Epithelial cell of prostate (primary cell): ENCODE data around the gene TIGIT.
"Not testable (repeated sequence)": the region's sequence is repeated elsewhere in the genome, so short reads cannot be mapped to it uniquely, and the experiment has no call there.

Source experiments
- DNase-seq: peaks from one replicate; pipeline ENCODE4 v3.0.0-alpha.2; 2011; ENCODE audit warnings: low read depth, low spot score
- H3K27ac ChIP-seq: fragments of 450-650 bp; 2 replicates; pipeline ENCODE4 v1.5.1; 2017; ENCODE audit warnings: mild to moderate bottlenecking

TIGIT gene

DNA sequence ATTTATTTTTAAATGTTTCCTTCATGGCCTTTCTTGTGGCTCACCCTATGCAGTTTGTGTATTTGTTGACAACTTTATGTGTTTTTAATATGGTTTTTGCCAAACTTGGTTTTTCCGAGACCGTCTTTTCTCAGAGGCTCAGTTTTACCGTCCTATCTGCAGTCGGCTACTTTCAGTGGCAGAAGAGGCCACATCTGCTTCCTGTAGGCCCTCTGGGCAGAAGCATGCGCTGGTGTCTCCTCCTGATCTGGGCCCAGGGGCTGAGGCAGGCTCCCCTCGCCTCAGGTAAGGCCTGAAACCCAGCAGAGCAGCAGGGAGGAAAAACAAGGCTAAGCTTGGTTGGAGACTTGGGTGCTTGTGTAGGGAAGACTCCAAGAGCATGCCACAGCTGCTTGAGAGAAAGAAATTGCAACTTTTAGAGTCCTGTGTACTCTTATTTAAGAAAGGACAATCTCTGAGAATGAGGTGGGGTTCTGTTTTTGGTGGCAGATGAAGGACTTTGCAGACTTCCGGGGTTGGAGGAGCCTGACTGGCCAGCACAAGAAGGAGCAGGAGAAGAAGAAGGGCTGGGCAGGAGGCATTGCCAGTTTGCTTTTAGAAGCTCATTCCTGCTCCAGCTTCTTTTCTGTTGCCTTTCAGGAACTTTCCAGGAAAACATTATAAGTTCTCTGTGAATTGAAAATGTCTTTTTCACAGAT is at the start of gene TIGIT:
Gene TIGIT, plus strand, starts transcription at position 191 of the 698 bp plus-strand sequence. Its CDS starts 34 bp downstream, at position 225.
- DNase-seq = no peak
- no peak within 1 kb of the TSS for H3K27ac ChIP-seq

DNA sequence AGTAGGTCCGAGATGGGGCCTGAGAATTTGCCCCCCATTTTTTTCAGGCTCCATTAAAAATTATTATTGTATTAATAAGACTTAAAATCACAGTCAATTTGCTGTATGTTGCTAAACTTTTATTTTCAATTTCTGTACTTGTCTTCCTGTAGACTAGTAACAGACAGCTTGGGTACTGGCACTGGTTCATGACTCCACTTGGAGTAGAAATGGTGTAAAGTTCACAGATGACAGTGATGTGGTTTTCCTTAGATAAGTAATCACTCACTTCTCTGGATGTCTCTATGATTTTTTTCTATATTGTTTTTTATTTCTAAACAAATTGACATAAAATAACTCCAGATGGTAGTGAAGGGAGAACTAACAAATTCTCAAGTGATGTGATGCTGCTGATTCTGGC is 40.9 kb upstream of the TIGIT start:
- no peak overlapping the region for H3K27ac ChIP-seq
- DNase-seq = no peak

- DNase-seq = no peak
- H3K27ac ChIP-seq = no peak overlapping the region
Observed at GRCh38 chr3:114253505-114253904, 40.3 kb upstream of the TIGIT start.

DNA sequence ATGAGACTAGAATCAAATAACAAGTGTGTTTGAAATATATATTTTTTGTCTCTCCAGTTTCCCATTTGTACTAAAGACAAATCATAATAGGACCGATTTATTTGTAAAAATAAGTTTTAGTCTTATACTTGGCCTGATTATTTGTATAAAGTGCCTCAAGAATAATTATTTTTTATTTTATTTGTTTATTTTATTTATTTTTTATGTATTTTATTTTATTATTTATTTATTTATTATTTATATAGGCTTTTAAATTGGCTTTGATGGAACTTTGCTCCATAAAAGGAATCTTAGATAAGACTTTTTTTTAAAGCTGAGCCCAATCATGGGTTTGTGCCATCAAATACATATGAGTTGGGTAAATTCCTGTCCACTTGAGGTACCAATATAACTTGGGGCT is 34.3 kb upstream of the TIGIT start:
- DNase-seq = no peak
- H3K27ac ChIP-seq = no peak overlapping the region

DNA sequence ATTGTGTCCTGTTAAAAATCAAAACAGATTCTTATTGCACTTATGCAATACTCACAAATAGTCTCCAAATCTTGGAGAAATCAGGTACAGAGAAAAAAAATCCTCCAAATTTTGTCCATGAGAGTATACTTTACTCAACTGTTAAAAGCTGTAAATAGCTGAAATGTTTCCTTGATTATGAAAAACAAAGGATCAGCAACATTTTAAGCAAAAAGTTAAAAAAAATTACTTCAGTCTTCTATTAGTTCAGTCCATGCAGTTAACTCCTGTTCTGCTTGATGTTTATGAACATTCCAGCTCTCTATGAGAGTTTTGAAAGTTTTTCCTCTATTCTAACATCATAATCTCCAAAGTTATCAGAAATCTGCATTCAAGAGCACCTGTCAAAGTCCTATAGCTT is 33.7 kb upstream of the TIGIT start:
- H3K27ac ChIP-seq = no peak overlapping the region
- DNase-seq = no peak

DNA sequence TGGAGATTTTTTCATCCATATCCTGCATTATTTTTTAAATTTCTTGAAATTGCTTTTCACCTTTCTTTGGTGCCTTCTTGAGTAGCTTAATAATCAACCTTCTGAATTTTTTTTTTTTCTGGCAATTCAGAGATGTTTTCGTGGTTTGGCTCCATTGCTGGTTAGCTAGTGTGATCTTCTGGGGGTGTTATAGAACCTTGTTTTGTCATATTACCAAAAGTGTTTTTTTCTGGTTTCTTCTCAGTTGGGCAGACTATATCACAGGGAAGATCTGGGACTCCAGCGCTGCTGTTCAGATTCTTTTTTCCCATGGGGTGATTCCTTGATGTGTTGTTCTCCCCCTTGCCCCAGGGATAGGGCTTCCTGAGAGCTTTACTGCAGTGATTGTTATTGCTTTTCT is 23.8 kb upstream of the TIGIT start:
- no peak overlapping the region for H3K27ac ChIP-seq
- DNase-seq = no peak

DNA sequence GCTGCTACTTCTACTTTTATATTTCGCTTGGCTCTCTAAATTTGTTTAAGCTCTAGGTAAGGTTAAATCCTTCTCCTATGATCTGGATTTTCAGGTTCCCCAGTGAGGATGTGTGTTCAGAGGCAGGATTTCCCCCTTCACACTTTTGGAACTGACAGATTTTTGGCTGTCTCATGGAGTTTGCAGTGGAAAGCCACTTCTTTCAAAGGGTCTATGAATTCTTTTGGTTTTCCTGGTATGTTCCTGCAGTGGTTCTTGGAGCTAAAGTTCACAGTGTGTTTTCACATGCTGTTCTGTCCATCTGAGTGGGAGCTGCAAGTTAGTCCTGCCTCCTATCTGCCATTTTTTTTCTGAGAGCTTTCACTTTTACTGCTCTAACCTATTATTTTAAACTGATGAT is 21.6 kb upstream of the TIGIT start:
- no peak for DNase-seq
- no peak overlapping the region for H3K27ac ChIP-seq

DNA sequence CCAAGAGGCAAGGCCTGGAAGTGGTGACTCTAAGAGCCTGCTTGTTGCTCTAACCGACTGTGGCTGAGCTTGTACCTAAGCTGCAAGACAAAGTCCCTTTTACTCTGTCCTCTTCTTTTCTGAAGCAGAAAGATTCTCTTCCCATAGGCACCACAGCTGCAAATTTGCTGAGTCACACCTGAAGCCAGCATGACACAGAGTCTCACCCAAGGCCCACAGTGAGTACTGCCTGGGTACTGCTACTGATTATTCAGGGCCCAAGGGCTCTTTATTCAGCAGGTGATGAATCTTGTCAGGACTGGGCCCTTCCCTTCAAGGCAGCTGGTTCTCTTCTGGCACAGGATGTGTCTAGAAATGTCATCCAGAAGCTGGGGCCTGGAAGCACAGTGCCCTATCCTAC is 18.9 kb upstream of the TIGIT start:
- no peak overlapping the region for H3K27ac ChIP-seq
- DNase-seq = peak; percentile 10

- not testable (repeated sequence) for H3K27ac ChIP-seq, DNase-seq
Observed at GRCh38 chr3:114276856-114277255, 17.0 kb upstream of the TIGIT start.

- no peak for DNase-seq
- no peak overlapping the region for H3K27ac ChIP-seq
Observed at GRCh38 chr3:114284644-114285043, 9.2 kb upstream of the TIGIT start.

- DNase-seq = no peak
- no peak overlapping the region for H3K27ac ChIP-seq
Observed at GRCh38 chr3:114285648-114286230, 8.1 kb upstream of the TIGIT start.

DNA sequence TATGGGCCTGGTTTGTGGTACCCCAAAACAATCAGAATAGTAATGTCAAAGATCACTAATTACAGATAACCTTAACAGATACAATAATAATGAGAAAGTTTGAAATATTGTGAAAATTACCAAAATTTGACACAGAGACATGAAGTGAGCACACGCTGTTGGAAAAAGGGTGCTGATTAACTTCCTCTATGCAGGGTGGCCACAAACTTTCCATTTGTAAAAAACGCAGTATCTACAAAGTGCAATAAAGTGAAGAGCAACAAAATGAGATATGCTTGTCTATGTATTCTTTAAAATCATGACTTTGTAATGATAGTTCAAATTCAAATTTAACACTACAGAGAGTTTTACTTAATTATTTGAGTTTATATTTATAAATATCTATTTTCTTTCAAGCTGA is 7.6 kb upstream of the TIGIT start:
- no peak overlapping the region for H3K27ac ChIP-seq
- DNase-seq = no peak

DNA sequence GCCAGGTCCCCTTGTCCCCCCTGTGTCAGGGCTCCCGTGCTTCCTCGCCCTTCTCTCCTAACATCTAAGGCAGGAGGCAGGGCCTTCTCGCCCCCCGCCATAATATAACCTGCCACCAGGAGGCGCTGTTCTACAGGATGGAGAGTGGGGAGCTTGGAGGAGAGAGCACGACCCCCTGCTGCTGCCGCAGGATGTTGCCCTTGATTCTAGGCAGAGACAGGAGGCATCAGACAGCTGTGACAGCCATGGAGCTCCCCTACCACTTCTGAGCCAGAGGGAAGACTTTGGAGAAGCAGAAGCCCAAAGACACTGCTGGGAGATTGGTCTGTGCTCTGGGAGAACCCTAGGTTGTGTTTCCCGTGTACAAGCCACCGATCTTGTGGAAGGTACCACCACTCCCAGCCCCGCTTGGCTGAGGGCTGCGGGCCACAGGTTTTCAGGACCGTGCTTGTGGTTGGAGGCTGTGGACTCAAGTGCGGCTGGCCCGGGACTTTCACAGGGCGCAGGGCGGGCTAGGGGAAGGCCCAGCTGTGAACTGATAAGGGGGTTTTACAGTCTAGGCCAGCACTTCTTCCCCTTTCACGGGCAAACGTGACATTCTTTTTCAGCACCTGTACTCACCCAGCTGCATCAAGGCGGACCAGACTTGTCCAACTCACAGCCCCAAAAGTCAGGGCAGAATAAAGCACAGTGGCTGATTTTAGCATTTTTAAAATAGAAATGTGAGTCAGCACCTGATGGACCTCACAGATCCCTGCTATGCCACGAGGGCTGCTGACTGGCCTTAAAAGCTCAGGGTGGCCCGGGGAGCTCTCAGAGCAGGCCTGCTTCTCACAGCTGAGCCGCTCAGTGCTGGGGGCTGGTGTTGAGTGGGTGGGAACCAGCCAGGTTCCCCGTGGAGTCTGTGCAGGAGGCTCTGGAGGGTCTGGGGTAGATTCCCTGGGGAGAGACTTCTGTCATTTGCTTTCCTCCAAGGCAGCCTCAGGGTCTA is 2.6 kb upstream of the TIGIT start:
- H3K27ac ChIP-seq = no peak overlapping the region
- no peak for DNase-seq

DNA sequence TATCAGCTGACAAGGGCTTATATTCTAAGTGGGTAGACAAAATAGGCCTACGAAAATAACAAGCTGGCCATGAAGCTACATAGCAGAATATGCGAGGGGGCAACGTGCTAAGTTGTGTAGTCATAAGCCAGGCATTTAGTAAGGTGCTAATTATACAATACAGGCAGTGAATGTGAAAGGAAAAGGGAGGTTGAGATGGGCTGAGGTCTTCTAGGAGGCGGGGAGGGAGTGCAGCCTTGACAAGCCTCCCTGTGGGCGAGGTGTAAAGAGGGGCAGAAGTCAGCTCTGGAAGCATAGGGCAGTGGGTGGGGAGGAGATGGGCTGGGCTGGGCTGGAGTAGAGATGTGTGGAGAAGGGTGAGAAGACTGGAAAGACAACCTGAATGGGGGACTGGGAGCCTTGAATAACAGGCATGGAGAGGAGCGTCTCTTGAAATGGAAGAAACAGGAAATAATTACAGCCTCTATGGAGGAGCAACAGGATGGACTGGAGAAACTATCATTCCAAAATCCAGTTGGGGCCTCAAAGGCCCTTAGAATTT is 1.2 kb downstream of the TIGIT start:
- no peak for DNase-seq
- H3K27ac ChIP-seq = no peak overlapping the region

DNA sequence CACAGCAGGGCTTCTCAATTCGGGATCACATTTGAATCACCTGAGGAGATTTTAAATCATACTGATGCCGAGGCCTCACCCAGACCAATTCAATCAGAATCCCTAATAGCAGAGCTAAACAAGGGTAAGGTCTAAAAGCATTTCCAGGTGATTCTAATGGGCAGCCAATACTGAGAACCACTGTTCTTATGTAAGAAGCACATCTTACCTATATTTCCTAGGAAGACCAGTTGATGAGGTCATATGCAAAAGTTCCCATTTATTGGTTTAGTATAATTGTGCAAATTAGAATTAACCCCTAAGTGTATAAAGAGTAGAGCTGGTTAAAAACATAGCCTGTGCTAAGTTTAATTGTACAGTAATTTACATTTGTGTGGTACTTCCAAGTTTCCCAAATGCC is 2.1 kb downstream of the TIGIT start:
- DNase-seq = no peak
- H3K27ac ChIP-seq = no peak overlapping the region

GRCh38 chr3:114299421-114299820 is 5.6 kb downstream of the TIGIT start:
- no peak for DNase-seq
- no peak overlapping the region for H3K27ac ChIP-seq

- DNase-seq = no peak
- H3K27ac ChIP-seq = no peak overlapping the region
Observed at GRCh38 chr3:114299941-114300624, 6.3 kb downstream of the TIGIT start.

GRCh38 chr3:114307222-114307830 is 13.5 kb downstream of the TIGIT start:
- DNase-seq = no peak
- H3K27ac ChIP-seq = no peak overlapping the region

GRCh38 chr3:114307832-114308231 is 14.0 kb downstream of the TIGIT start:
- H3K27ac ChIP-seq = no peak overlapping the region

DNA sequence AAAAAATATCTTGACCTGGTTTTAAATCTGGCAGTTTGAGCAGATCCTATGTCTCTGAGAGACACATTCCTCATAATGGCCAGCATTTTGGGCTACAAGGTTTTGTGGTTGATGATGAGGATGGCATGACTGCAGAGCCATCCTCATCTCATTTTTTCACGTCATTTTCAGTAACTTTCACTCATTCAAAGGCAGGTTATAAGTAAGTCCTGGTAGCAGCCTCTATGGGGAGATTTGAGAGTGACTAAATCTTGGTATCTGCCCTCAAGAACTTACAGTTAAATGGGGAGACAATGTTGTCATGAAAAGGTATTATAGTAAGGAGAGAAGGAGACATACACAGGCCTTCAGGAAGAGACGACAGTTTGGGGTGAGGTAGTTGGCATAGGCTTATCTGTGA is 14.5 kb downstream of the TIGIT start:
- H3K27ac ChIP-seq = no peak overlapping the region

More at GRCh38 chr3:114307832-114308231, 14.0 kb downstream of the TIGIT start:
- DNase-seq = no peak

More for the DNA sequence above, 14.5 kb downstream of the TIGIT start:
- no peak for DNase-seq
